Left renal cortex interstitium (tissue), 4 donors: Measurements from ENCODE around the gene ZP4. TPM values are rescaled to one million over a fixed set of nuclear protein-coding genes. Genes with fewer than 3 reads are reported as not detected.

Source experiments
- DNase-seq, 4 donors: peaks; one replicate each; pipeline ENCODE4 v3.0.0-alpha.2; 2013; ENCODE audit warnings: low read depth in 4 of 4, low spot score in 2 of 4, missing footprints in 1 of 4
- polyA plus RNA-seq, 4 donors: library from polyadenylated mRNA; unstranded; fragments of 120-200 nt; gene quantifications; one replicate each; pipeline ENCODE4 v1.2.1, GENCODE V29; 2013; ENCODE audit not compliant: insufficient read length in 4 of 4

Gene ZP4, protein sequence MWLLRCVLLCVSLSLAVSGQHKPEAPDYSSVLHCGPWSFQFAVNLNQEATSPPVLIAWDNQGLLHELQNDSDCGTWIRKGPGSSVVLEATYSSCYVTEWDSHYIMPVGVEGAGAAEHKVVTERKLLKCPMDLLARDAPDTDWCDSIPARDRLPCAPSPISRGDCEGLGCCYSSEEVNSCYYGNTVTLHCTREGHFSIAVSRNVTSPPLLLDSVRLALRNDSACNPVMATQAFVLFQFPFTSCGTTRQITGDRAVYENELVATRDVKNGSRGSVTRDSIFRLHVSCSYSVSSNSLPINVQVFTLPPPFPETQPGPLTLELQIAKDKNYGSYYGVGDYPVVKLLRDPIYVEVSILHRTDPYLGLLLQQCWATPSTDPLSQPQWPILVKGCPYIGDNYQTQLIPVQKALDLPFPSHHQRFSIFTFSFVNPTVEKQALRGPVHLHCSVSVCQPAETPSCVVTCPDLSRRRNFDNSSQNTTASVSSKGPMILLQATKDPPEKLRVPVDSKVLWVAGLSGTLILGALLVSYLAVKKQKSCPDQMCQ
- not detected for polyA plus RNA-seq

DNA sequence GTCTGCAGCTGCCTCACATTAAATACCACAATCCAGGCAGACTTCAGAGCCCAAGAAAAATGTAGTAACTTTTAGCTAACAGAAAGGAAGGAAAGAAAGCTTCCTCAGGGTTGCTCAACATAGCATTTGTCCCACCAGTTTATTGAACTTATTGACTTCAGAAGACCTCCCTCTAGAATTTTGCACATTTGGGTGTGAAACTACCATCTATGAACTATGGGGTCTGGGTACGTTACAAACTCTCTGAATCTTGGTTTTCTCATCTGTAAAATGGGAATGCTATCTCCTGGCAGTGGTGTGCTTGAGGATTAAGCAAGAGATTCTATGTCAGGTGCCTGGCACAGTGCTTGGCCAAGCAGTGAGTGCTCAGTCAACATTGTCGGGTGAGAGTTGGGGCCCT, at the start of gene ZP4:
Gene ZP4 (minus strand): TSS at position 101 of the 400 bp plus-strand sequence. CDS start 287 bp downstream, outside the sequence.
- no peak for DNase-seq

DNA sequence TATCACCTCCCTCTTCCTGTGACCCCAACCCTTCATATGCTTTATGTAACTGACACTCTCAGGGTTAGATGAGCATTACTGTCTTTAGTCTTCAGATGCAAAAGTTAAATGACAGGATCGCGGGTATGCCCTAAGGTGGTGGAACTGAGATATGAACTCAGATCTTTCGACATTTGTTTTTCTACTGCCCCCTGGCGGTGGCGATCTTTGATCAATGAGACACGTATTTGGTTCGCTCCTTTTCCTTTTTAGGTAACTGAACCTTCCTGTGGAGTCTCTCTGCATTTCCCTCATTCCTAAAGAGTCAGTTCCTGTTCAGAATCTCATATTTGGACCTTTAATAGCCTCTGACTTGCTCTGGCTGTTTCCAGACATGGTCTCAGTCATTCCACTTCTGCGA, 47.8 kb upstream of the ZP4 start:
- DNase-seq, result no peak

DNA sequence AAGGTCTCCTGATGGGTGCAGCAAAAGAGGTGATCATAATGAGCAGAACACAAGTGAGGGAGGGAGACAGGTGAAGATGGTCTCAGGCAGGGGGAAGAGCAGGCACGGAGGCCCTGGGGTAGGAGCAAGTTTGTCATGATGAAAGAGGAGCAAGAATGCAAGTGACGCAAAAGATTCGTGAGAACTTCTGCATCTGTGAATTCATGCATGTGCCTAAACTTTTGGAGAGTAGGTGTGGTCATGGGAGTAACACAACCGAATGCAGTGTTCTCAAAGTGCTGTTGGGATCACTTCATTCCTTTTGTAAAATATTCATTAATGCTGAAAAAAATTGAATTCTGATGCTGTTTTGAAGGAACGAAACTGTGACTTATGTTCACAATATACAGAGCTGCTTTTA, 47.3 kb upstream of the ZP4 start:
- no peak for DNase-seq

- no peak for DNase-seq
Measured at GRCh38 chr1:237932816-237933215, 42.1 kb upstream of the ZP4 start.

DNA sequence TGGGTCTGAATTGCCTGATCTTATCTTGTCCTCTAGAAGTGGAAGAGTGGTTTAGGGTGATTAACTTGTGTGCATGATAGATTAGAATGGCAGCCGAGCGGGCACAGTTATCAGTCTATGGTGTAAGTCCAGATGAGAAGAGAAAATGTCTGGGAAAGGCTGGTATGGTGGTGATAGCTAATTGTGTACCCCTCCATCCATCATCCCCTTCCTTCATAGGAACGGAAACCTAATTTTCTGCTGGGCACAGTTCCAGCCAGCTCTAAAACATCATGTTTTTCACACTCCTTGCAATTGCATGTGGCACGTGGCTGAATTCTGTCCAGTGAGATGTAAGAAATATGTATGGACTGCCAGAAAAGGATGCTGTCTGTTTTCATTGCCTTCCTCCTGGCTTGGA, 40.9 kb upstream of the ZP4 start:
- no peak for DNase-seq

DNA sequence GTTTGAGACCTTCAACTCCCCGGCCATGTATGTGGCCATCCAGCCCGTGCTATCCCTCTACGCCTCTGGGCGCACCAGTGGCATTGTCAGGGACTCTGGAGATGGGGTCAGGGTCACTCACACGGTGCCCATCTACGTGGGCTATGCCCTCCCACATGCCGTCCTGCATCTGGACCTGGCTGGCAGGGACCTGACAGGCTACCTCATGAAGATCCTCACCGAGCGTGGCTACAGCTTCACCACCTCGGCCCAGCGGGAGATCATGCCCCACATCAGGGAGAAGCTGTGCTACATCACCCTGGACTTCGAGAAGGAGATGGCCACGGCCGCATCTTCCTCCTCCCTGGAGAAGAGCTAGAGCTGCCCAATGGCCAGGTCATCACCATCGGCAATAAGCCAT, 36.5 kb upstream of the ZP4 start:
- DNase-seq, result no peak

DNA sequence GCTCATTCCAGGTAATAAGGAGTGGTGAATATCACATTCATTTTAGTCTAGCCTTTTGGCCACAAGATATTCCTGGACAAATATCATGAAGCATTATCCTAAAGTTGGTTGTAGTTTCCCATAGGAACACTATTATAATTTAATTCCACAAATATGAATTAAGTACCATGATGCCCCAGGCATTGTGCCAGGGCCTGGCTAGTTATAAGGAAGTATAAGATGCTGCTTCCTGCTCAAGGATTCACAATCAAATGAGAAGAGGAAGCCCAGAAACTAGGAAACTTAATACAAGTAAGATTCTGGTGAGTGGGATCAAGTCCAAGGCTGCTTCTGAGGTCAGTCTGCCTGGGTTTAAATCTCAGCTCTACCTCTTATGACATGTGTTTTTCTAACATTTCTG, 30.6 kb upstream of the ZP4 start:
- no peak for DNase-seq

- DNase-seq, result no peak
Measured at GRCh38 chr1:237913345-237913744, 22.6 kb upstream of the ZP4 start.

- no peak for DNase-seq
Measured at GRCh38 chr1:237911911-237912310, 21.2 kb upstream of the ZP4 start.

DNA sequence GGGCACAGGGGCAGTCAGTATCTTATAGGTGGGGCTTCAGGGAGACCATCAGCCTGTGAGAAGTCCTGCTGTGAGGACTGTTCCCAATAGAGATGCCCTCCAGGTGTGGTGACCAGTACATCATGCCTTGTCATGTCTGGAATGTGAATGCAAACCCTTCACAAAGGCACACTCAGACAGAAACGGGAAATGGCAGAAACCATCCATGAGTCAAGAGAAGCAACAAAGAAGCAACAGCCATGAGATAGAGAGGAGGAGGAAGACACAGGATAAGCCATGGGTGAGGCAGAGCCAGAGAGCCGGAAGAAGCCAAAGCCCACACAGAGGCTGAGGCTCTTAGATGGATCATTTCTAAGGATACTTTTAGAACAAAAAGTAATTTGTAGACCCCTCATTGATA, 20.1 kb upstream of the ZP4 start:
- DNase-seq, result no peak

DNA sequence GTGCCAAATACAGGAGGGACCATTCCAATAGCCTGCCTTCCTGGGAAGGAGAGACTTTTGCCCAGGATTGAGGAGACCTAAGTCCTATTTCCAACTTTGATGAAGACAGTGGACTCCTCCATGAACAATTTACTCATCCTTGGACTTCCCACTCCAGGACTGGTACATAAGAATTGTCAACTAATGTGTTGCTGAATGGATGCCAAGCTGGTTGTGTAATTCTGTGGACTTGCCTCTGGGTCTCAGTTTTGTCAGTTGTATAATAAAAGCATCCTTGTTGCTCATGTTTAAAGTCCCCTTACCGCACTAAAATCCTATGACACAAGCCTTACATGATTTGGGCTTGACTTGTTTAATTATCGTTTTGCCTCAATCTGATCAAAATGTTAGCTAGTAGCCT, 13.2 kb upstream of the ZP4 start:
- DNase-seq, result no peak

- no peak for DNase-seq
Measured at GRCh38 chr1:237902960-237903743, 12.4 kb upstream of the ZP4 start.

GRCh38 chr1:237901299-237901934, 10.7 kb upstream of the ZP4 start:
- no peak for DNase-seq

DNA sequence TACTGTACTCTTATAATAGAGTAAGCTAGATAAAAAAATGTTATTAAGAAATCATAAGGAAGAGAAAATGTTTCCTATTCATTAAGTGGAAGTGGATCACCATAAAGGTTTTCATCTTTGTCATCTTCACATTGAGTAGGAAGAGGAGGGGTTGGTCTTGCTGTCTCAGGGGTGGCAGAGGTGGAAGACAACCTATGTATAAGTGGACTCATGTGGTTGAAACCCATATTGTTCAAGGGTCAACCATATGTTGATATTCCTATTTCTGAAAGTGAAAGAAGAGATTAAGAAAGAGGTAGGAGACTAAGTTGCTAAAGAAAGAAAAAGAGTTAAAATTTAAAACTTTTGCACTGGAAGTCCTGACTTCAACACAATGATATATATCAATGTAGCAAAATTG, 4.9 kb upstream of the ZP4 start:
- DNase-seq, result no peak

DNA sequence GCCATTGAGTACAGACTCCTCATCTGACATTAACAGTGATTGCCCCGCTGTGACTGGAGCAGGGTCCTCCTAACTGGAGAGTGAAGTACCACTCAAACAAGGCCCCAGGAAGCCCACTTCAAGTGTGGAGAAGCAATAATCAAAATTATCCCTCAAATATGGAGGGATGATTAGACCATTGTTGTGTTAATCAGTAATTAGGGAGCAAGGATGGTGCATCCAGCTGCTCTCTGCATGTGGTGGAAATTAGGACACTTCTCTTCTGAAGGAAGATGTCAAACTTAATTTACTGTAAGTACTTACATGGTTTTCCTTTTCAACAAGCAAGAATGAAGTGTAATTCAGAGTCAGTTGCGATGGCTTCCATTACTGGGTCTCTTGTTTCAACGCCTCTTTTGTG, 3.4 kb upstream of the ZP4 start:
- no peak for DNase-seq

GRCh38 chr1:237891979-237892378, 1.3 kb upstream of the ZP4 start:
- DNase-seq, result no peak

DNA sequence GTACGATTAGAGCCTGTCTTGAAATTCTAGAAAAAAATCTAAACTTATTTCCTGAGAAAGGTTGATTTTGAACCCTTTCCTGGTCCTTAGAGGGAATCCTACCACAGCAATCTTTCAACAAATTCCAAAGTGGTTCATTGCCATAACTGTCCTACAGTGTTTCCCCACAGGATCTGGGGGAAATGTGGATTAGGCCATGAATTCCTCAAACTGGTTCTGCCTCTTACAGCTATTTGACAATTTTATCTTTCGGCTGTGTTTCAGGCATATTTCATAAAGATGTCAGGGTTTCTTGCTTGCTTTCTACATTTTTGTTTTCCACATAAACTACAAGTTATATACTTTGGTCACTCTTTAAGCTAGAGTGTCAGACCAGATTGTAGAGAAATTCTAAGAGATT, 544 bp upstream of the ZP4 start:
- no peak for DNase-seq

GRCh38 chr1:237890416-237890815, 306 bp downstream of the ZP4 start:
- no peak for DNase-seq

DNA sequence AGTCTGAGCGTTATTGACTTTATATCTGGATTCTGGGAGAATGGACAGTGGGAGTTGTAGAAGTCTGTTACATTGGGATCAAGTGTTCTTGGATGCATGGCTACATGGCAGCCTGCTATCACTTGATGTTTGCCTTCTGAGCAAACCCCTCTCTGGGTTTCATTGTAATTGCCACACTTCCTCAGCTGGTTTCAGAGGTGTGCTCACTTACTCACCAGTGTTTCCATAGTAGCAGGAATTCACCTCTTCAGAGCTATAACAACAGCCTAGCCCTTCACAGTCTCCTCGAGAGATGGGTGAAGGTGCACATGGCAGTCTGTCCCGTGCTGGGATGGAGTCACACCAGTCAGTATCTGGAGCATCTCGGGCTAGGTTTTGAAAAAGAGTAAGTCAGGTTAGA, 2.6 kb downstream of the ZP4 start:
- no peak for DNase-seq

GRCh38 chr1:237887542-237887941, 3.2 kb downstream of the ZP4 start:
- DNase-seq, result no peak

GRCh38 chr1:237884237-237884636, 6.5 kb downstream of the ZP4 start:
- DNase-seq, result no peak
